Stimulated activated memory B cell treated with anti-CD40 and anti-IgM and Interleukin-4, amounts not matched to agents 10 μg/mL and 1 μg/mL and 100 μg/mL, for 72 hours (primary cell): ENCODE results near the gene SLC23A3.

Source experiments
- ATAC-seq: fragments of 150-1000 bp; cut with Tn5 transposase; 2 replicates; pipeline ENCODE4 v1.10.0; 2021
- H3K27ac Mint-ChIP-seq: one replicate; pipeline ENCODE4 v1.8.0; 2022; ENCODE audit warnings: mild to moderate bottlenecking, mixed read lengths
- H3K27me3 Mint-ChIP-seq: one replicate; pipeline ENCODE4 v1.8.0; 2022; ENCODE audit warnings: mixed read lengths
- H3K36me3 Mint-ChIP-seq: one replicate; pipeline ENCODE4 v1.8.0; 2022; ENCODE audit warnings: mixed read lengths
- H3K4me1 Mint-ChIP-seq: one replicate; pipeline ENCODE4 v1.8.0; 2022; ENCODE audit warnings: mixed read lengths
- H3K4me3 Mint-ChIP-seq: one replicate; pipeline ENCODE4 v1.8.0; 2022; ENCODE audit warnings: mild to moderate bottlenecking, moderate library complexity, mixed read lengths
- H3K9me3 Mint-ChIP-seq: one replicate; pipeline ENCODE4 v1.8.0; 2022; ENCODE audit warnings: mixed read lengths

The SLC23A3 gene

GRCh38 chr2:219173176-219173575 lies 3.3 kb upstream of the SLC23A3 start:
- Mint-ChIP-seq H3K27me3 (no peaks in the 10 kb centered on the region), H3K36me3 (peaks cover 35% of the 10 kb centered on the region), H3K9me3 (no peaks in the 10 kb centered on the region), H3K4me3 (no peak overlapping the region), H3K4me1 (peaks cover 62% of the 10 kb centered on the region), H3K27ac (no peak overlapping the region)
- ATAC-seq = no peak

DNA sequence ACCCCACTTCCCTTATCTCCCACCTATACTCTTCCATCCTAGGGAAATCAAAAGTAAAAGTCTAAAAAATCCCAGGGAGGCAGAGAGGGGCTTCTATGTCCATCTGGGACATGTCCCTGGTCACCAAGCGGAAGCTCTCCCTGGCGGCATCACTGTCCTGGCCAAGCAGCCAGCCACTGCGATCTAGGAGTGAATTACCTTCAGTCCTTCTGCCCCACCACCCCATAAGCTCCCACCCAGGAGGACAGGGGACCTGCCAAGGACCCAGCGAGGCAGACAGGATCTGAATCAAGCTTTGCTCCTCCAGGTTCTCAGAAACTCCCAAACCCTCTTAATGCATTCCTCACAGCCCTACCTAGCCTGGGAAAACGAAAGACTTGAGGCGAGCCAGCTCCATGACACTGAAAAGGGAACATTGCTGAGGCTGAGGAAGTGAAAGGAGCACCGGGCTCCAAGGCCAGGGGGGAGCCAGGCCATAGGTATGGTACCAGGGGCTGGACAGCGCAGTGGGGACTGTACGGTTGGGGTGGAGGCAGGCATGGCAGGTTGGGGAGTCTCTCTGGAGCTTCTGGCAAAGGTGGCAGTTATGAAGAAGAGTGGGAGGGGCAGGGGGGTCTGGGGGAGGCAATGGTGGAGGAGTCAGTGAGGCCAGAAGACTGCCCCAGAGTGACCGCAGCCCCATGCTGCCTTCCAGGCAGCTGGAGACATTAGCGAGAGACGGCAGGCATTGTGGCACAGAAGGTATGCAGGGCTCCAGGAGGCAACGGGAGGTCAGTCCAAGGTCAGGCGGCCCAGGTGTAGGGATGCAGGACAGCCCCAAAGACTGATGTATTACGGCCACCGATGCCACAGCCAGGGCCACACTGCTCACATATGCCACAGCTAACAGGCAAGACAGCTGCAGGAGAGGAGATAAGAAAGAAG lies 2.7 kb upstream of the SLC23A3 start:
- no peak for ATAC-seq
- peaks cover 64% of the 10 kb centered on the region for H3K4me1 Mint-ChIP-seq
- peaks cover 41% of the 10 kb centered on the region for H3K36me3 Mint-ChIP-seq
- H3K27me3 Mint-ChIP-seq = no peaks in the 10 kb centered on the region
- no peak overlapping the region for H3K4me3 Mint-ChIP-seq
- peak overlapping the region; percentile 59 for H3K27ac Mint-ChIP-seq
- H3K9me3 Mint-ChIP-seq = no peaks in the 10 kb centered on the region

DNA sequence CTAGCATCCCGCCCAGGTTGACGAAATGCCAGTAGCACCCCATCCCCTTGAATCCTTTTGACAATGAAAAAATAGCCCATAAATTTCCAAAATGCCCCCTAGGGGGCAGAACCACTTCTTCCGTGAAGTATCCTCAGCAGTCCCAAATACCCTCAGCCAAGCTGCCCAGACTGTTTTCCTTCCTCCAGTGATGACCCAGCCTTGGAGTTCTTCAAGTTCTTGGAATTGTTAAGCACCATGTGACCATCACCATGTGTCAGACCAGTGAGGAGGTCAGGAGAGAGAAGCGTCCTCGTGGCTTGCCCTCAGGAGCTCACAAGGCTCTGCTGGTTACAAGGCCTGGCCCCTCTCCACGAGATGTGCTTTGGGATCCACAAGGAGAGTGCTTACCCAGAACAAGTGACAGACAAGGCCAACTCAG lies 1.4 kb upstream of the SLC23A3 start:
- no peaks in the 10 kb centered on the region for H3K27me3 Mint-ChIP-seq
- no peak for ATAC-seq
- no peak overlapping the region for H3K4me3 Mint-ChIP-seq
- H3K4me1 Mint-ChIP-seq = peaks cover 57% of the 10 kb centered on the region
- H3K27ac Mint-ChIP-seq = peak overlapping the region; percentile 59
- H3K9me3 Mint-ChIP-seq = no peaks in the 10 kb centered on the region
- peaks cover 41% of the 10 kb centered on the region for H3K36me3 Mint-ChIP-seq

DNA sequence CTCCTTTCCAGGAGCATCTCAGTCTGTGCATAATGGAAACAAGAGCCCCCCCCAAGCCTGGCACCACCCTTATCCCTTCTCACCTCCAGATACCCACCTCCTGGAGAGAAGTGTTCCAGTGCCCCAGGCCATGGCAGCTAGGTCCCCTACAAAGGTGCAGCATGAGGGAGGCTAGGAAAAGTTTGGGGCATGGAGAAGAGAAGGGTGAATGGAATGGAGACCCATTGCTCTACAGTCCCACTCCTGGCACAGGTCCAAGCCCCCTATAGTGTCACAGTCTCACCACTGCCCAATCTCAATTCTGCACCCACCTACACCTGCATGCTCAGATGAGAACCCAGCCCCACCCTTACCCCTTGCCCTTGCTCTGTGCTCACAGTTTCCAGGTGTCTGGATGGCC lies 897 bp downstream of the SLC23A3 start:
- no peak for ATAC-seq
- Mint-ChIP-seq H3K27ac (peak overlapping the region; percentile 22), H3K36me3 (peaks cover 49% of the 10 kb centered on the region), H3K9me3 (no peaks in the 10 kb centered on the region), H3K4me1 (peaks cover 35% of the 10 kb centered on the region), H3K27me3 (no peaks in the 10 kb centered on the region), H3K4me3 (no peak overlapping the region)

DNA sequence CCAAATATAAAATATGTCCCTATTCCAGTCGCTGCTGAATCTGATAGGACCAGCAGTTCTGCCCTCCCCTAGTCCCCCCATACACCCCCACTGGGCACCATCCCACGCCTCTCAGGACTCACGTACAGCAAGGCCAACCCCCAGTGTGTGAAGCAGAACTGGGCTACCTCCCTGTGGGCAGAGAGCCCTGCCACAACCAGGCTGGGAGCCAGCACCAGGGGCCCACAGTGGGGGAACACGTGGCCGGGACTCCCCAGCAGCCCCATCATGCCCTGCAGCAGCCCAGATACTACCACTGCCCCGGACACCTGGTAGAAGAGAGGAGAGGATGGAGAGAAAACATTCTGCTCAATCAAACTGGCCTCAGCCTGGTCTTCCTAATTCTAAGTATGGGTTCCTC lies 1.3 kb downstream of the SLC23A3 start:
- Mint-ChIP-seq H3K36me3 (peaks cover 49% of the 10 kb centered on the region), H3K27me3 (no peaks in the 10 kb centered on the region), H3K4me3 (no peak overlapping the region), H3K4me1 (peaks cover 32% of the 10 kb centered on the region), H3K9me3 (no peaks in the 10 kb centered on the region), H3K27ac (peak overlapping the region; percentile 22)
- ATAC-seq = no peak

DNA sequence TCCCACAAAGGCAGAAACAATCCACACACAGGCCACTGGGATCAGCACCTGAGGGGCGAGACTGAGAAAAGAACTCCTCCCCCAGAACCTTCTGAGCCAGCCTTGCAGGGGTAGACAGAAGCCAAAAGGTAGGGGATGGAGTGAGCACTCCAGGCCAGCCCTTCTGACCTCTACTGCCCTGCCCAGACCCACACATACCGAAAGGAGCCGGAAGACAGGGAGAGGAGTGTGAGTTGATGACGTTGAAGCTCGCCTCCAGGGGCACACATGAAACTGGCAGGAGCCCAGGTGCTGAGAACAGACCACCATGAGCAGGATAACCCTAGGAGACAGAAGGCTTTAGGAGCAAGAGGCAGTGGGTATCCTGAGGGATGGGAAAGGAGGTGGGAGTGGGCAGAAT lies 1.8 kb downstream of the SLC23A3 start:
- peaks cover 27% of the 10 kb centered on the region for H3K4me1 Mint-ChIP-seq

GRCh38 chr2:219165058-219165911 lies 4.5 kb downstream of the SLC23A3 start:
- peaks cover 21% of the 10 kb centered on the region for H3K4me1 Mint-ChIP-seq
- no peak overlapping the region for H3K27ac Mint-ChIP-seq
- no peaks in the 10 kb centered on the region for H3K9me3 Mint-ChIP-seq
- no peak for ATAC-seq
- H3K36me3 Mint-ChIP-seq = peaks cover 33% of the 10 kb centered on the region
- no peak overlapping the region for H3K4me3 Mint-ChIP-seq
- H3K27me3 Mint-ChIP-seq = no peaks in the 10 kb centered on the region

More for the DNA sequence above, 1.8 kb downstream of the SLC23A3 start:
- no peaks in the 10 kb centered on the region for H3K9me3 Mint-ChIP-seq
- no peak for ATAC-seq
- peak overlapping the region; percentile 22 for H3K27ac Mint-ChIP-seq
- H3K27me3 Mint-ChIP-seq = no peaks in the 10 kb centered on the region
- no peak overlapping the region for H3K4me3 Mint-ChIP-seq
- H3K36me3 Mint-ChIP-seq = peaks cover 48% of the 10 kb centered on the region

DNA sequence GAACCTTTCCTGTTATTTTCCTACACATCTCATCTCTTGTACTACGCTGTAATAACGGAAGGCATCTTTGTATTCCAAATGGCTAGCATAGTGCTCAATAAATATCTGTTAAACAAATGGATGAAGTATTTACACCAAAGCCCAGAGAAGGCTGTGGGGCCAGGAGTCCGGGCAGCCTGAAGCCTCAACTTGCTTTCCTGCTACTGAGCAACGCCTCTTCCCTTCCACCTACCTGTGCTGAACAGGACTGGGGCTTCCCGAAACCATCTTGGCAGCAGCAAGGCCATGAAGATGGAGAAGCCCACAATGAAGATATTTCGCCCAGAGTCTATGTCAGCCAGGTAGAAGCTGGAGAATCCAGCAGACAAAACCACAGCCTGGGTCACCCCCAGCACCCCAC lies 6.7 kb downstream of the SLC23A3 start:
- ATAC-seq = no peak
- H3K27ac Mint-ChIP-seq = peak overlapping the region; percentile 4
- H3K36me3 Mint-ChIP-seq = peaks cover 34% of the 10 kb centered on the region
- H3K9me3 Mint-ChIP-seq = no peaks in the 10 kb centered on the region
- H3K27me3 Mint-ChIP-seq = no peaks in the 10 kb centered on the region
- peaks cover 33% of the 10 kb centered on the region for H3K4me1 Mint-ChIP-seq
- H3K4me3 Mint-ChIP-seq = no peak overlapping the region

DNA sequence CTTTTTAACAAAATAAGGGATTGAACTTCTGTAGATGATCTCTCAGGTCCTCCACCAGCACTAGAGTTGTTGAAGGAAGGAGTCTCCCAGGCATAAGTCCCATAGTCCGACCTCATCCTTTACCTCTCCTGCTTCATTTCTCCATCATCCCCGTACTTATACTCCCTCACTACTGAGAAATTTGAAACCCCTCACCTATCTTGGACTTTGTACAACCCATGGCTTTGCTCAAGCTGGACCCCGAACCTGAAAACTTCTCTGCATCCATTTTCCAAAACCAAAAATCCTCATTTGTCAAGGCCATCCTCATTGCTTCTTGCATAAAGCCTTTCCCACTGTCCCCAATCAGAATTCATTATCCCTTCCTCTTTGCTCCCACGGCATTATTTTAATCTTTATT lies 8.7 kb downstream of the SLC23A3 start:
- no peaks in the 10 kb centered on the region for H3K27me3 Mint-ChIP-seq
- peaks cover 28% of the 10 kb centered on the region for H3K4me1 Mint-ChIP-seq
- H3K27ac Mint-ChIP-seq = peak overlapping the region; percentile 92
- H3K4me3 Mint-ChIP-seq = peak overlapping the region; percentile 90
- no peaks in the 10 kb centered on the region for H3K9me3 Mint-ChIP-seq
- no peak for ATAC-seq
- peaks cover 47% of the 10 kb centered on the region for H3K36me3 Mint-ChIP-seq

DNA sequence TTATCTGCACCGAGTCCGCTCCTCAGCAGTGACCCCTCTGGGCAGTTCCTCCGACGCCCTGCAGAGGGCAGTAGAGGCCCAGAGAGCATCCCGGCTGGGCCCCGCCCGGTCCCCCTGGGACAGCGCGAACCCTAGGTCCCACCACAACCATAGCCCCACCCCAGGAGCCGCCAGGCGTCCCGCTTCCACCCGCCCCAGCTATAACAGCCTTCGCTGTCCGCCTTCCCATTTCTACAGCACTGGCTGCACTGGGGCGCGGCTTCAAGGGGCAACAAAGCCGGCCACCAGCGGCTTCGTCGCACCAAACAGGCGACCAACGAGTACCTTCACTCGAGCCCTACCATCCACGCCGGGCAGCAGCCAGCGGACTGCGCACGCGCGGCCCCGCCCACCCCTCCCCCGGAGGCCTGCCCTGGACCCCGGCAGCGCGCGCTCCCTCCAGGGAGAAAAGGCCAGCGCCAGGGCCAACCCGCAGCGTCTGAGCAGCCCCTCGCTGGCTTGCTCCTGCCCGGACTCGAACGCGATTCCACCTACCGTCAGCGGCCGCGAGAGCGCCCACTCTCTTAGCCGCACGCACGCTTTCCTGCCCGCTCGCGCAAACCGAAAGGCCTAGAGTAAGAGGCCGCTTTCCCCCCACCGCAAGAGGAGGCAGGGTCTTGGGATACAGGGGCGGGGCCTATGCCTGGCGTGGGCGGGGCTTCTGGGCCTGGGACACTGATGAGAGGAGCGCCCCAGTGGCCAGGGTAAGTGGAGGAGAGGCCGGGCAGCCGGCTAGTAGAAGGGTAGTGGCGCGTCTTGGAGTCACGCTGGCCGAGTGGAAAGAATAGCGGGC lies 9.4 kb downstream of the SLC23A3 start, which contains the start of gene NHEJ1:
Gene NHEJ1 (minus strand): TSS at position 630 of the 832 bp plus-strand sequence. CDS start 2,453 bp downstream, outside the sequence.
- ATAC-seq = peak; percentile 94
- Mint-ChIP-seq H3K27ac (peak within 1 kb of the TSS; percentile 92), H3K36me3 (peaks cover 40% of the 10 kb centered on the region), H3K9me3 (no peaks in the 10 kb centered on the region), H3K4me3 (peak within 1 kb of the TSS; percentile 90), H3K27me3 (no peaks in the 10 kb centered on the region), H3K4me1 (peaks cover 28% of the 10 kb centered on the region)

DNA sequence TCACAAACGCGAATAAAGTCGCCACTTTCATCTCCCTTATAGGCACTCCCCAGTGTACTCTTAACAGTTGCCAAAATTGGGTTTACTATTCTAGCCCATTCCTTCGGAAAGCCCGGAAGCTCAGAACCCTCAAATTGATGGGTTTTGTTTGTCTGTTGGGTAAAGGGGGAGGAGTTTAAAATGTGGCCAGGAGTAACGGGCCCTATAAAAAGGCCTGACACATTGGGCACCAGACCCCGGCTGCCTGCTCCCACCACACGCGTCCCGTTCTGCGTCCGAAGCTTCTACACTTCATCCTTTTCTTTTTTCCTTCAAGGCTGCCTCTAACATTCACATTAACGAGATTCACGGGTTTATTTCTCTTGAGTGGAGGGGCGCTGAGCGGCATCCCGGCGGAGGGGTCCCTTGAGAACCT lies 10.1 kb downstream of the SLC23A3 start:
- Mint-ChIP-seq H3K4me3 (peak overlapping the region; percentile 90), H3K27ac (peak overlapping the region; percentile 92), H3K27me3 (no peaks in the 10 kb centered on the region), H3K9me3 (no peaks in the 10 kb centered on the region), H3K4me1 (peaks cover 28% of the 10 kb centered on the region), H3K36me3 (peaks cover 34% of the 10 kb centered on the region)
- no peak for ATAC-seq

GRCh38 chr2:219158586-219158985 lies 11.2 kb downstream of the SLC23A3 start:
- peaks cover 29% of the 10 kb centered on the region for H3K36me3 Mint-ChIP-seq
- ATAC-seq = no peak
- peaks cover 28% of the 10 kb centered on the region for H3K4me1 Mint-ChIP-seq
- H3K27ac Mint-ChIP-seq = no peak overlapping the region
- H3K4me3 Mint-ChIP-seq = no peak overlapping the region
- H3K9me3 Mint-ChIP-seq = no peaks in the 10 kb centered on the region
- no peaks in the 10 kb centered on the region for H3K27me3 Mint-ChIP-seq

- Mint-ChIP-seq H3K4me1 (peaks cover 28% of the 10 kb centered on the region), H3K27ac (no peak overlapping the region), H3K4me3 (no peak overlapping the region), H3K27me3 (no peaks in the 10 kb centered on the region), H3K36me3 (peaks cover 31% of the 10 kb centered on the region), H3K9me3 (no peaks in the 10 kb centered on the region)
- no peak for ATAC-seq
These were observed 11.8 kb downstream of the SLC23A3 start for GRCh38 chr2:219158025-219158424.

GRCh38 chr2:219157396-219157795 lies 12.4 kb downstream of the SLC23A3 start:
- no peak for ATAC-seq
- Mint-ChIP-seq H3K9me3 (no peaks in the 10 kb centered on the region), H3K36me3 (peaks cover 30% of the 10 kb centered on the region), H3K27me3 (no peaks in the 10 kb centered on the region), H3K4me1 (peaks cover 28% of the 10 kb centered on the region), H3K4me3 (no peak overlapping the region), H3K27ac (no peak overlapping the region)
